Epithelial cell of prostate (primary cell): ENCODE data around the gene SHROOM4.

Source experiments
- DNase-seq: peaks from one replicate; pipeline ENCODE4 v3.0.0-alpha.2; 2011; ENCODE audit warnings: low read depth, low spot score
- H3K27ac ChIP-seq: fragments of 450-650 bp; 2 replicates; pipeline ENCODE4 v1.5.1; 2017; ENCODE audit warnings: mild to moderate bottlenecking

SHROOM4 gene

GRCh38 chrX:50716706-50717105 is 97.3 kb downstream of the SHROOM4 start:
- no peak for DNase-seq
- H3K27ac ChIP-seq, result no peak overlapping the region

GRCh38 chrX:50712777-50713176 is 101.2 kb downstream of the SHROOM4 start:
- DNase-seq, result no peak
- H3K27ac ChIP-seq, result no peak overlapping the region

GRCh38 chrX:50711907-50712306 is 102.1 kb downstream of the SHROOM4 start:
- no peak overlapping the region for H3K27ac ChIP-seq
- DNase-seq, result no peak

- DNase-seq, result no peak
- H3K27ac ChIP-seq, result no peak overlapping the region
Measured at GRCh38 chrX:50707955-50708699, 105.9 kb downstream of the SHROOM4 start.

- no peak for DNase-seq
- no peak overlapping the region for H3K27ac ChIP-seq
Measured at GRCh38 chrX:50707405-50707804, 106.6 kb downstream of the SHROOM4 start.

- no peak overlapping the region for H3K27ac ChIP-seq
- no peak for DNase-seq
Measured at GRCh38 chrX:50705042-50705441, 109.0 kb downstream of the SHROOM4 start.

GRCh38 chrX:50704360-50704759 is 109.6 kb downstream of the SHROOM4 start:
- no peak for DNase-seq
- no peak overlapping the region for H3K27ac ChIP-seq

GRCh38 chrX:50700921-50701320 is 113.1 kb downstream of the SHROOM4 start:
- DNase-seq, result no peak
- no peak overlapping the region for H3K27ac ChIP-seq

GRCh38 chrX:50698944-50699343 is 115.0 kb downstream of the SHROOM4 start:
- H3K27ac ChIP-seq, result no peak overlapping the region

GRCh38 chrX:50697691-50698090 is 116.3 kb downstream of the SHROOM4 start:
- DNase-seq, result peak; percentile 24
- no peak overlapping the region for H3K27ac ChIP-seq

More at GRCh38 chrX:50698944-50699343, 115.0 kb downstream of the SHROOM4 start:
- DNase-seq, result no peak

- DNase-seq, result no peak
Measured at GRCh38 chrX:50691820-50692219, 122.2 kb downstream of the SHROOM4 start.

GRCh38 chrX:50684871-50685270 is 129.1 kb downstream of the SHROOM4 start:
- DNase-seq, result no peak
- H3K27ac ChIP-seq, result no peak overlapping the region

More at GRCh38 chrX:50691820-50692219, 122.2 kb downstream of the SHROOM4 start:
- H3K27ac ChIP-seq, result no peak overlapping the region

GRCh38 chrX:50680990-50681389 is 133.0 kb downstream of the SHROOM4 start:
- no peak overlapping the region for H3K27ac ChIP-seq
- DNase-seq, result no peak

GRCh38 chrX:50677789-50678188 is 136.2 kb downstream of the SHROOM4 start:
- no peak for DNase-seq
- H3K27ac ChIP-seq, result no peak overlapping the region

GRCh38 chrX:50671661-50672060 is 142.3 kb downstream of the SHROOM4 start:
- no peak for DNase-seq
- H3K27ac ChIP-seq, result no peak overlapping the region

- H3K27ac ChIP-seq, result no peak overlapping the region
- no peak for DNase-seq
Measured at GRCh38 chrX:50668860-50669259, 145.1 kb downstream of the SHROOM4 start.

GRCh38 chrX:50648156-50648555 is 165.8 kb downstream of the SHROOM4 start:
- no peak overlapping the region for H3K27ac ChIP-seq
- DNase-seq, result no peak

- DNase-seq, result no peak
- H3K27ac ChIP-seq, result no peak overlapping the region
Measured at GRCh38 chrX:50644496-50644895, 169.5 kb downstream of the SHROOM4 start.

GRCh38 chrX:50643525-50644137 is 170.4 kb downstream of the SHROOM4 start:
- DNase-seq, result no peak
- no peak overlapping the region for H3K27ac ChIP-seq

- no peak for DNase-seq
- H3K27ac ChIP-seq, result no peak overlapping the region
Measured at GRCh38 chrX:50638123-50638522, 175.9 kb downstream of the SHROOM4 start.

GRCh38 chrX:50635817-50636365 is 178.1 kb downstream of the SHROOM4 start:
- no peak for DNase-seq
- H3K27ac ChIP-seq, result no peak overlapping the region

GRCh38 chrX:50635162-50635561 is 178.8 kb downstream of the SHROOM4 start:
- no peak for DNase-seq

More at GRCh38 chrX:50635162-50635561, 178.8 kb downstream of the SHROOM4 start:
- H3K27ac ChIP-seq, result no peak overlapping the region
